ELF-1 (cell line): ENCODE results near the gene F10.

Experiments
- DNase-seq: peaks from one replicate; pipeline ENCODE4 v3.0.0-alpha.2; 2016; ENCODE audit warnings: low read depth, low spot score

The F10 gene

GRCh38 chr13:113192902-113193301 lies 70.3 kb downstream of the F10 start:
- DNase-seq: no peak

- DNase-seq: no peak
Measured at GRCh38 chr13:113195360-113195759, 72.8 kb downstream of the F10 start.

GRCh38 chr13:113196970-113197737 lies 74.6 kb downstream of the F10 start:
- no peak for DNase-seq
